Fibroblast of lung (primary cell): Measurements from ENCODE around the gene FAM168B. TPM values are rescaled to one million over a fixed set of nuclear protein-coding genes. Genes with fewer than 3 reads are reported as not detected.

Experiments
- DNase-seq, 2 donors: peaks; one replicate each; pipeline versions ENCODE4 v3.0.0 to v3.0.0-alpha.2; 2010; ENCODE audit warnings: low read depth in 2 of 2
- H2AFZ ChIP-seq: 2 replicates; pipeline ENCODE4 v1.5.1; 2012; ENCODE audit warnings: low read length, control low read depth, inconsistent platforms
- H3K27ac ChIP-seq: 2 replicates; pipeline ENCODE4 v1.5.1; 2011; ENCODE audit warnings: low read length, control low read depth; ENCODE audit not compliant: insufficient read depth
- H3K27me3 ChIP-seq: 2 replicates; pipeline ENCODE4 v1.5.1; 2011; ENCODE audit warnings: mild to moderate bottlenecking, low read length; ENCODE audit not compliant: control insufficient read depth, insufficient read depth
- H3K36me3 ChIP-seq: 2 replicates; pipeline ENCODE4 v1.5.1; 2011; ENCODE audit warnings: low read length; ENCODE audit not compliant: control insufficient read depth, insufficient read depth
- H3K4me1 ChIP-seq: 2 replicates; pipeline ENCODE4 v1.5.1; 2011; ENCODE audit warnings: low read length; ENCODE audit not compliant: control insufficient read depth, insufficient read depth; ENCODE audit errors: extremely low read depth
- H3K4me2 ChIP-seq: 2 replicates; pipeline ENCODE4 v1.5.1; 2011; ENCODE audit warnings: low read length, control low read depth; ENCODE audit not compliant: insufficient read depth; ENCODE audit errors: extremely low read depth
- H3K4me3 ChIP-seq, 4 experiments: fragments of 200-600 bp in 1 of 4; sonication (generic) in 1 of 4; replicated peaks in 1 of 4; 2 replicates each; pipeline ENCODE4 v1.5.1; 2011 to 2016; ENCODE audit warnings: low read length in 4 of 4, low read depth in 3 of 4, mild to moderate bottlenecking in 3 of 4, control low read depth in 2 of 4, inconsistent platforms in 1 of 4, mixed read lengths in 1 of 4; ENCODE audit not compliant: insufficient read depth in 1 of 4; ENCODE audit errors: control extremely low read depth in 1 of 4
- H3K79me2 ChIP-seq: 2 replicates; pipeline ENCODE4 v1.5.1; 2012; ENCODE audit warnings: mild to moderate bottlenecking, low read length, inconsistent platforms; ENCODE audit not compliant: control insufficient read depth, insufficient read depth
- H3K9ac ChIP-seq: 2 replicates; pipeline ENCODE4 v1.5.1; 2011; ENCODE audit warnings: mild to moderate bottlenecking, low read length, control low read depth; ENCODE audit not compliant: insufficient read depth
- H3K9me3 ChIP-seq: 2 replicates; pipeline ENCODE4 v1.5.1; 2012; ENCODE audit warnings: low read depth, low read length; ENCODE audit not compliant: control insufficient read depth, insufficient read depth
- H4K20me1 ChIP-seq: 2 replicates; pipeline ENCODE4 v1.5.1; 2011; ENCODE audit warnings: low read length; ENCODE audit not compliant: control insufficient read depth, insufficient read depth; ENCODE audit errors: extremely low read depth
- CTCF ChIP-seq, 2 donors: IDR thresholded peaks in 1 of 2; conservative IDR thresholded peaks in 1 of 2; 1 replicate in 1 of 2; 2 replicates in 1 of 2; pipeline ENCODE4 v1.5.1; 2011 to 2012; ENCODE audit warnings: low read length in 2 of 2, control low read depth in 1 of 2, inconsistent platforms in 1 of 2, low read depth in 1 of 2, mild to moderate bottlenecking in 1 of 2
- EZH2 ChIP-seq: IDR thresholded peaks from 2 replicates; pipeline ENCODE4 v1.5.1; 2012; ENCODE audit warnings: low read length, control low read depth, mild to moderate bottlenecking; ENCODE audit errors: missing control alignments
- polyA plus RNA-seq, 2 donors: library from polyadenylated mRNA; depleted of rRNA in 1 of 2; stranded (reverse) in 1 of 2; unstranded in 1 of 2; fragments of >200 nt; gene quantifications; 2 replicates each; pipeline ENCODE4 v1.2.1, GENCODE V29; 2011 to 2012; ENCODE audit warnings: missing spikeins in 1 of 2
- total RNA-seq: library from RNA; depleted of rRNA; stranded (reverse); fragments of >200 nt; gene quantifications from 2 replicates; pipeline ENCODE4 v1.2.1, GENCODE V29; 2014

The FAM168B gene
- total and polyA plus RNA-seq, 2 donors (not counting 1 experiment from before 2014, with no cell fraction given): 71.2 to 87.8 TPM

- H3K9ac ChIP-seq: no peak overlapping the region
- no peak overlapping the region for H3K27ac ChIP-seq
- no peak for DNase-seq
- H3K27me3 ChIP-seq: no peaks in the 10 kb centered on the region
- TF ChIP-seq CTCF (conservative IDR thresholded peaks at IDR 0.05 in 1 of 2, IDR thresholded peaks at IDR 0.05 in 1 of 2; ENCODE audit: low read depth in 1 of 2, low read length in 2 of 2) (no peak), EZH2 (no peak)
- peaks cover 25% of the 10 kb centered on the region for H3K79me2 ChIP-seq
- no peaks in the 10 kb centered on the region for H4K20me1 ChIP-seq
- peaks cover 27% of the 10 kb centered on the region for H3K36me3 ChIP-seq
- H3K4me2 ChIP-seq: no peak overlapping the region
- H3K9me3 ChIP-seq: no peaks in the 10 kb centered on the region
- H2AFZ ChIP-seq: no peak overlapping the region
- no peak overlapping the region for H3K4me3 ChIP-seq
- H3K4me1 ChIP-seq: no peaks in the 10 kb centered on the region
Measured at GRCh38 chr2:131052741-131053263, 40.5 kb downstream of the FAM168B start.

- Histone ChIP-seq H2AFZ (no peak overlapping the region), H4K20me1 (no peaks in the 10 kb centered on the region), H3K4me1 (no peaks in the 10 kb centered on the region), H3K27me3 (no peaks in the 10 kb centered on the region), H3K9me3 (no peaks in the 10 kb centered on the region), H3K27ac (no peak overlapping the region), H3K36me3 (peaks cover 29% of the 10 kb centered on the region), H3K4me3 (no peak overlapping the region), H3K4me2 (no peak overlapping the region), H3K9ac (no peak overlapping the region), H3K79me2 (peaks cover 10% of the 10 kb centered on the region)
- TF ChIP-seq CTCF (conservative IDR thresholded peaks at IDR 0.05 in 1 of 2, IDR thresholded peaks at IDR 0.05 in 1 of 2; ENCODE audit: low read depth in 1 of 2, low read length in 2 of 2): no peak
- TF ChIP-seq EZH2: no peak
- no peak for DNase-seq
Measured at GRCh38 chr2:131050896-131051295, 42.4 kb downstream of the FAM168B start.

- no peak for DNase-seq
- Histone ChIP-seq H3K36me3 (peaks cover 21% of the 10 kb centered on the region), H3K79me2 (peaks cover under 1% of the 10 kb centered on the region), H3K4me3 (no peak overlapping the region), H3K9ac (no peak overlapping the region), H3K4me2 (no peak overlapping the region), H3K4me1 (no peaks in the 10 kb centered on the region), H3K27ac (no peak overlapping the region), H3K9me3 (no peaks in the 10 kb centered on the region), H4K20me1 (no peaks in the 10 kb centered on the region), H2AFZ (no peak overlapping the region), H3K27me3 (no peaks in the 10 kb centered on the region)
- TF ChIP-seq EZH2 (no peak), CTCF (conservative IDR thresholded peaks at IDR 0.05 in 1 of 2, IDR thresholded peaks at IDR 0.05 in 1 of 2; ENCODE audit: low read depth in 1 of 2, low read length in 2 of 2) (no peak)
Measured at GRCh38 chr2:131049150-131049718, 44.0 kb downstream of the FAM168B start.
